SK-N-SH (cell line): Measurements from ENCODE around the gene RNF157. TPM values are rescaled to one million over a fixed set of nuclear protein-coding genes. Genes with fewer than 3 reads are reported as not detected.

Source experiments
- CTCF ChIA-PET: fragments of 300-600, 350-600 bp; formaldehyde crosslinking; extraction: SDS; loops from one replicate; lab custom pipeline; 2021; lab: Yijun Ruan, JAX
- POLR2A ChIA-PET: fragments of 350-600 bp; sonication (Branson Sonifier 250); formaldehyde crosslinking; extraction: SDS; loops from one replicate; lab custom pipeline; 2020; ENCODE audit warnings: antibody characterized with exemption, inconsistent platforms; lab: Yijun Ruan, JAX
- DNase-seq: peaks from one replicate; pipeline ENCODE4 v3.0.0; 2012
- H2AFZ ChIP-seq: fragments of 200-600 bp; sonication (generic); 2 replicates; pipeline ENCODE4 v1.8.1; 2016; ENCODE audit warnings: antibody characterized with exemption, mild to moderate bottlenecking, low read depth
- H3F3A ChIP-seq: fragments of 200-600 bp; sonication (generic); replicated peaks from 2 replicates; pipeline ENCODE3; 2016; ENCODE audit warnings: antibody characterized with exemption, mild to moderate bottlenecking; ENCODE audit not compliant: insufficient read depth
- H3K27ac ChIP-seq, 2 experiments: fragments of 200-500 bp in 1 of 2; fragments of 200-600 bp in 1 of 2; sonication (Bioruptor generic) in 1 of 2; sonication (generic), shearing (Covaris generic) in 1 of 2; 2 replicates each; pipeline versions ENCODE4 v1.5.1 to v1.6.1; 2014 to 2016; ENCODE audit warnings: low read depth in 2 of 2, inconsistent platforms in 1 of 2, low read length in 1 of 2, mild to moderate bottlenecking in 1 of 2, mixed read lengths in 1 of 2
- H3K27me3 ChIP-seq: fragments of 200-600 bp; sonication (generic), shearing (Covaris generic); 2 replicates; pipeline ENCODE4 v1.6.1; 2016; ENCODE audit warnings: mixed run types; ENCODE audit not compliant: insufficient read depth
- H3K36me3 ChIP-seq, 2 experiments: fragments of 200-500 bp in 1 of 2; fragments of 200-600 bp in 1 of 2; sonication (Bioruptor generic) in 1 of 2; sonication (generic) in 1 of 2; replicated peaks in 1 of 2; 2 replicates each; pipeline versions ENCODE3 to v1.5.1; 2014 to 2016; ENCODE audit warnings: low read length in 1 of 2, mild to moderate bottlenecking in 1 of 2; ENCODE audit not compliant: insufficient read depth in 2 of 2, control insufficient read depth in 1 of 2
- H3K4me1 ChIP-seq, 2 experiments: fragments of 200-500 bp in 1 of 2; fragments of 200-600 bp in 1 of 2; sonication (Bioruptor generic) in 1 of 2; sonication (generic), shearing (Covaris generic) in 1 of 2; 2 replicates each; pipeline versions ENCODE4 v1.5.1 to v1.6.1; 2014 to 2016; ENCODE audit warnings: low read depth in 1 of 2, low read length in 1 of 2, mixed run types in 1 of 2; ENCODE audit not compliant: insufficient read depth in 2 of 2, control insufficient read depth in 1 of 2
- H3K4me2 ChIP-seq: fragments of 200-600 bp; sonication (generic), shearing (Covaris generic); 2 replicates; pipeline ENCODE4 v1.6.1; 2017; ENCODE audit warnings: mixed run types
- H3K4me3 ChIP-seq, 2 experiments: fragments of 200-500 bp in 1 of 2; fragments of 200-600 bp in 1 of 2; sonication (Bioruptor generic) in 1 of 2; sonication (generic), shearing (Covaris generic) in 1 of 2; 2 replicates each; pipeline versions ENCODE4 v1.5.1 to v1.8.1; 2014 to 2016; ENCODE audit warnings: low read depth in 2 of 2, inconsistent platforms in 1 of 2, low read length in 1 of 2, mild to moderate bottlenecking in 1 of 2, mixed read lengths in 1 of 2, moderate library complexity in 1 of 2
- H3K79me2 ChIP-seq: fragments of 200-600 bp; sonication (generic); 2 replicates; pipeline ENCODE4 v1.8.1; 2017; ENCODE audit warnings: mild to moderate bottlenecking; ENCODE audit not compliant: insufficient read depth
- H3K9ac ChIP-seq: fragments of 200-600 bp; sonication (generic); 2 replicates; pipeline ENCODE4 v1.6.1; 2017; ENCODE audit warnings: mixed run types
- H3K9me2 ChIP-seq: fragments of 200-600 bp; sonication (generic); 2 replicates; pipeline ENCODE4 v1.6.1; 2017; ENCODE audit warnings: mixed run types
- H3K9me3 ChIP-seq: fragments of 200-600 bp; sonication (generic); 2 replicates; pipeline ENCODE4 v1.6.1; 2017; ENCODE audit warnings: mixed run types, mild to moderate bottlenecking, moderate library complexity
- H4K20me1 ChIP-seq: fragments of 200-600 bp; sonication (generic); 2 replicates; pipeline ENCODE4 v1.6.1; 2017; ENCODE audit warnings: mild to moderate bottlenecking, mixed run types; ENCODE audit not compliant: insufficient read depth
- CHD2 ChIP-seq: fragments of 150-350 bp; IDR thresholded peaks from 2 replicates; pipeline ENCODE4 v1.6.1; 2018; ENCODE audit warnings: low read length; ENCODE audit not compliant: partially characterized antibody
- ELF1 ChIP-seq: IDR thresholded peaks from 2 replicates; pipeline ENCODE4 v1.4.0; 2012
- EZH2phosphoT487 ChIP-seq: fragments of 200-600 bp; sonication (generic); IDR thresholded peaks from 2 replicates; pipeline ENCODE4 v1.6.1; 2017; ENCODE audit warnings: low read depth, mixed run types, mild to moderate bottlenecking, antibody characterized with exemption, moderate library complexity, borderline replicate concordance
- FOXJ3 ChIP-seq: sonication (generic); formaldehyde crosslinking; IDR thresholded peaks from 2 replicates; pipeline ENCODE4 v1.5.1; 2020; ENCODE audit warnings: mild to moderate bottlenecking, missing genetic modification reagents
- JUND ChIP-seq: IDR thresholded peaks from 2 replicates; pipeline ENCODE4 v1.4.0; 2012
- NRF1 ChIP-seq: IDR thresholded peaks from 2 replicates; pipeline ENCODE4 v1.6.1; 2012; ENCODE audit warnings: low read depth, mild to moderate bottlenecking, low read length
- RAD21 ChIP-seq: IDR thresholded peaks from 2 replicates; pipeline ENCODE4 v1.6.1; 2012; ENCODE audit warnings: mild to moderate bottlenecking, low read length
- RXRA ChIP-seq: IDR thresholded peaks from 2 replicates; pipeline ENCODE4 v1.4.0; 2012; ENCODE audit warnings: low read depth, mild to moderate bottlenecking, borderline replicate concordance
- SMC3 ChIP-seq: IDR thresholded peaks from 2 replicates; pipeline ENCODE4 v1.6.1; 2012; ENCODE audit warnings: low read depth, low read length, improper control_type of control experiment
- TAF1 ChIP-seq: IDR thresholded peaks from 2 replicates; pipeline ENCODE4 v1.6.1; 2012; ENCODE audit warnings: low read depth, mild to moderate bottlenecking, low read length, moderate library complexity, borderline replicate concordance
- WGBS: methylation state at CpG from one replicate; pipeline ENCODE4 v1.1.6; 2017; ENCODE audit warnings: low lambda C conversion rate; 5-methylcytosine and 5-hydroxymethylcytosine counted together
- polyA plus RNA-seq, 3 experiments: library from polyadenylated mRNA; depleted of rRNA; stranded (reverse); fragments of >200 nt; gene quantifications; 2 replicates each; pipeline ENCODE4 v1.2.3, GENCODE V29; 2012
- TF ChIP-seq, protein P1 (sequence below): fragments of 150-350 bp; IDR thresholded peaks from 2 replicates; pipeline ENCODE4 v1.6.1; 2017; ENCODE audit warnings: antibody characterized with exemption, low read length, low read depth, borderline replicate concordance
- TF ChIP-seq, protein P2 (sequence below): fragments of 150-350 bp; IDR thresholded peaks from 2 replicates; pipeline ENCODE4 v1.6.1; 2016; ENCODE audit warnings: mild to moderate bottlenecking, low read depth, low read length
- TF ChIP-seq, protein P3 (sequence below): IDR thresholded peaks from 2 replicates; pipeline ENCODE4 v1.4.0; 2012; ENCODE audit warnings: low read depth, borderline replicate concordance

RNF157 gene
- polyA plus RNA-seq, 1 of the 3 experiments (the other 2 are of a cell fraction): 5.2 TPM

DNA sequence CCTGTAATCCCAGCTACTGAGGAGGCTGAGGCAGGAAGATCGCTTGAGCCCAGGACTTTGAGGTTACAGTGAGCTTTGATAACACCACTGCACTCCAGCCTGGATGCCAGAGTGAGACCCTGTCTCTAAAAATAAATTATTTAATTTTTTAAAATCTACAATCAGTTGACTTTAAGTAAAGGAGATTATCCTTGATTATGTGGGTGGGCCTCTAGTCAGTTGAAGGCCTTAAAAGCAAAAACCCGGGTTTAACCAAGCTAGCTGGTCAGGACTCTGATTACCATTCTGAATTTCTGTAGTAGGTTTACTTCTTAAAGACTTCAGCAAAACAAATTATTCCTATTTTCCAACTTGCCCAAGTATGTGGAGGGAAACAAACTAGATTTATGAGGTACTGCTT, 4.4 kb downstream of the RNF157 start:
- no peak for TF ChIP-seq ELF1
- TF ChIP-seq, all 33 proteins: peak for 0
- Histone ChIP-seq H3K4me3 (no peak overlapping the region), H3K4me1 (peaks cover 0 to 11% of the 10 kb centered on the region in 2 experiments; a peak in 1 of 4 replicates), H3K27me3 (no peaks in the 10 kb centered on the region), H3K27ac (no peak overlapping the region), H3K79me2 (no peaks in the 10 kb centered on the region), H3F3A (peaks cover 20% of the 10 kb centered on the region), H3K9me2 (no peaks in the 10 kb centered on the region), H3K36me3 (no peaks in the 10 kb centered on the region), H3K9me3 (no peaks in the 10 kb centered on the region), H4K20me1 (no peaks in the 10 kb centered on the region), H3K9ac (no peak overlapping the region), H2AFZ (no peak overlapping the region), H3K4me2 (no peak overlapping the region)
- ChIA-PET CTCF (interaction anchor here (0.6 to 1.3 kb wide), 4 partner anchors 44 to 67 kb away, joined by 3 read pairs; no protein-coding TSS in a partner anchor), POLR2A (no interaction called here)
- 95% methylated on average over 2 of the region's 2 CpGs for WGBS
- DNase-seq: no peak

DNA sequence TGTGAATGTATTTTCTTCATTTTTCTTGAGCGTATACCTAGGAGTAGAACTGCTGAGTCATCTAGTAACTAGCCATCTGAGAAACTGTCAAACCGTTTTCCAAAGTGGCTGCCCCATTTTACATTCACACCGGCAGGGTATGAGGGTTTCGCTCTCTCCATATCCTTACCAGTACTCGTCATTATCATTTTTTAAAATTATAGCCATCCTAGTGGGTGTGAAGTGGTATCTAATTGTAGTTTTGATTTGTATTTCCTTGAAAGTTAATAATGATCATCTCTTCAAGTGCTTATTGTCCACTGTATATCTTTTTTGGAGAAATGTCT, 6.0 kb downstream of the RNF157 start:
- ChIA-PET CTCF (interaction anchor here (1.0 to 1.3 kb wide), 2 partner anchors 45 to 113 kb away, joined by 3 to 9 read pairs; no protein-coding TSS in a partner anchor), POLR2A (no interaction called here)
- H3K4me1 ChIP-seq: peaks cover 0 to 6% of the 10 kb centered on the region in 2 experiments; a peak in 1 of 4 replicates
- no peak for TF ChIP-seq JUND
- TF ChIP-seq NRF1: no peak
- TF ChIP-seq TAF1: no peak
- no peak for TF ChIP-seq FOXJ3 (CRISPR knock-in tag)
- TF ChIP-seq EZH2phosphoT487: no peak
- no peak for TF ChIP-seq RXRA
- TF ChIP-seq, protein P1, sequence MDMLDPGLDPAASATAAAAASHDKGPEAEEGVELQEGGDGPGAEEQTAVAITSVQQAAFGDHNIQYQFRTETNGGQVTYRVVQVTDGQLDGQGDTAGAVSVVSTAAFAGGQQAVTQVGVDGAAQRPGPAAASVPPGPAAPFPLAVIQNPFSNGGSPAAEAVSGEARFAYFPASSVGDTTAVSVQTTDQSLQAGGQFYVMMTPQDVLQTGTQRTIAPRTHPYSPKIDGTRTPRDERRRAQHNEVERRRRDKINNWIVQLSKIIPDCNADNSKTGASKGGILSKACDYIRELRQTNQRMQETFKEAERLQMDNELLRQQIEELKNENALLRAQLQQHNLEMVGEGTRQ: no peak
- TF ChIP-seq, protein P2, sequence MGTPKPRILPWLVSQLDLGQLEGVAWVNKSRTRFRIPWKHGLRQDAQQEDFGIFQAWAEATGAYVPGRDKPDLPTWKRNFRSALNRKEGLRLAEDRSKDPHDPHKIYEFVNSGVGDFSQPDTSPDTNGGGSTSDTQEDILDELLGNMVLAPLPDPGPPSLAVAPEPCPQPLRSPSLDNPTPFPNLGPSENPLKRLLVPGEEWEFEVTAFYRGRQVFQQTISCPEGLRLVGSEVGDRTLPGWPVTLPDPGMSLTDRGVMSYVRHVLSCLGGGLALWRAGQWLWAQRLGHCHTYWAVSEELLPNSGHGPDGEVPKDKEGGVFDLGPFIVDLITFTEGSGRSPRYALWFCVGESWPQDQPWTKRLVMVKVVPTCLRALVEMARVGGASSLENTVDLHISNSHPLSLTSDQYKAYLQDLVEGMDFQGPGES: no peak
- TF ChIP-seq SMC3: no peak
- no peak for TF ChIP-seq RAD21
- TF ChIP-seq, protein P3, sequence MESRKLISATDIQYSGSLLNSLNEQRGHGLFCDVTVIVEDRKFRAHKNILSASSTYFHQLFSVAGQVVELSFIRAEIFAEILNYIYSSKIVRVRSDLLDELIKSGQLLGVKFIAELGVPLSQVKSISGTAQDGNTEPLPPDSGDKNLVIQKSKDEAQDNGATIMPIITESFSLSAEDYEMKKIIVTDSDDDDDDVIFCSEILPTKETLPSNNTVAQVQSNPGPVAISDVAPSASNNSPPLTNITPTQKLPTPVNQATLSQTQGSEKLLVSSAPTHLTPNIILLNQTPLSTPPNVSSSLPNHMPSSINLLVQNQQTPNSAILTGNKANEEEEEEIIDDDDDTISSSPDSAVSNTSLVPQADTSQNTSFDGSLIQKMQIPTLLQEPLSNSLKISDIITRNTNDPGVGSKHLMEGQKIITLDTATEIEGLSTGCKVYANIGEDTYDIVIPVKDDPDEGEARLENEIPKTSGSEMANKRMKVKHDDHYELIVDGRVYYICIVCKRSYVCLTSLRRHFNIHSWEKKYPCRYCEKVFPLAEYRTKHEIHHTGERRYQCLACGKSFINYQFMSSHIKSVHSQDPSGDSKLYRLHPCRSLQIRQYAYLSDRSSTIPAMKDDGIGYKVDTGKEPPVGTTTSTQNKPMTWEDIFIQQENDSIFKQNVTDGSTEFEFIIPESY: no peak
- no peak for TF ChIP-seq CHD2
- peaks cover 17% of the 10 kb centered on the region for H3F3A ChIP-seq
- H3K9ac ChIP-seq: no peak overlapping the region
- H3K4me3 ChIP-seq: no peak overlapping the region
- no peak overlapping the region for H3K27ac ChIP-seq
- no peak overlapping the region for H3K4me2 ChIP-seq
- H3K79me2 ChIP-seq: no peaks in the 10 kb centered on the region
- WGBS: 85% methylated on average over 5 of the region's 5 CpGs
- no peak overlapping the region for H2AFZ ChIP-seq
- no peaks in the 10 kb centered on the region for H4K20me1 ChIP-seq
- no peaks in the 10 kb centered on the region for H3K36me3 ChIP-seq
- no peaks in the 10 kb centered on the region for H3K9me3 ChIP-seq
- no peak for DNase-seq
- H3K9me2 ChIP-seq: no peaks in the 10 kb centered on the region
- no peaks in the 10 kb centered on the region for H3K27me3 ChIP-seq
